ENCODE results near the gene KIF21B. TPM values are rescaled to one million over a fixed set of nuclear protein-coding genes. Genes with fewer than 3 reads are reported as not detected.

KIF21B gene
- total and polyA plus RNA-seq, 2 of the 4 experiments (the other 2 are of a cell fraction), result 0.36 to 0.55 TPM

- H3K27me3 ChIP-seq (ENCODE audit: control insufficient read depth, insufficient read depth, low read length), result peaks cover 8% of the 10 kb centered on the region
- no peak overlapping the region for H2BK5ac ChIP-seq (ENCODE audit: low read depth, low read length, poor library complexity, severe bottlenecking)
- no peak overlapping the region for H4K91ac ChIP-seq (ENCODE audit: insufficient read depth, low read depth, low read length)
- ChIA-PET CTCF (interaction anchor here (1.1 to 2.6 kb wide), 6 partner anchors 8 to 76 kb away, joined by 3 to 8 read pairs (median 4); no protein-coding TSS in a partner anchor), POLR2A (ENCODE audit: unreplicated experiment) (no interaction called here)
- H2AK9ac ChIP-seq (replicated peaks; ENCODE audit: low read depth, low read length, poor library complexity), result no peak overlapping the region
- WGBS, 2 experiments (ENCODE audit: extremely low coverage in 2 of 2, insufficient read length in 1 of 2), result 85% methylated on average over 2 of the region's 14 CpGs; no CpG with 5 or more reads in 1 of the 2 experiments
- H2BK20ac ChIP-seq (ENCODE audit: low read depth, low read length), result no peak overlapping the region
- no peak overlapping the region for H3K4me2 ChIP-seq (ENCODE audit: low read depth, low read length)
- H3K79me1 ChIP-seq (ENCODE audit: low read depth in 1 of 2, low read length in 2 of 2), result no peaks in the 10 kb centered on the region
- no peak for DNase-seq
- no peaks in the 10 kb centered on the region for H3K9me1 ChIP-seq (ENCODE audit: insufficient read depth, low read length)
- H3K14ac ChIP-seq (replicated peaks; ENCODE audit: low read depth, low read length), result no peak overlapping the region
- H4K5ac ChIP-seq (ENCODE audit: low read depth, low read length), result no peak overlapping the region
- no peaks in the 10 kb centered on the region for H3K36me3 ChIP-seq (ENCODE audit: control insufficient read depth, insufficient read depth, low read length)
- no peak overlapping the region for H3K18ac ChIP-seq (ENCODE audit: low read depth, low read length)
- H2BK120ac ChIP-seq (ENCODE audit: low read depth, low read length), result no peak overlapping the region
- no peak overlapping the region for H3K4ac ChIP-seq (ENCODE audit: low read depth, low read length)
- H3K4me1 ChIP-seq (ENCODE audit: control insufficient read depth, insufficient read depth, low read length), result no peaks in the 10 kb centered on the region
- no peak overlapping the region for H2BK15ac ChIP-seq (ENCODE audit: low read depth, low read length)
- intact Hi-C loops (cut with micrococcal nuclease) (loop anchor here (5.0 to 10.0 kb wide), 2 partner anchors 347 to 436 kb away; partner anchors contain the start of gene KIF14), in situ Hi-C loops (cut with MboI; ENCODE audit: low sequenced_read_pairs) (no loop called here), dilution Hi-C loops (cut with HindIII; ENCODE audit: low sequenced_read_pairs, unreplicated experiment) (no loop called here)
- H2AK5ac ChIP-seq (ENCODE audit: low read depth, low read length), result no peak overlapping the region
- ATAC-seq (ENCODE audit: low read depth), result no peak
- H3K9ac ChIP-seq (ENCODE audit: low read depth, low read length), result no peak overlapping the region
- no peak overlapping the region for H3K23ac ChIP-seq (ENCODE audit: low read depth, low read length)
- H4K8ac ChIP-seq (ENCODE audit: low read depth in 2 of 2, low read length in 2 of 2), result no peak overlapping the region
- no peaks in the 10 kb centered on the region for H3K9me3 ChIP-seq (ENCODE audit: control insufficient read depth, insufficient read depth, low read length)
- no peak for TF ChIP-seq NFE2L2 (IDR thresholded peaks at IDR 0.05; ENCODE audit: low read depth, low read length)
- no peak for TF ChIP-seq USF2 (IDR thresholded peaks at IDR 0.05; ENCODE audit: low read depth, low read length)
- no peak for TF ChIP-seq MXI1 (IDR thresholded peaks at IDR 0.05; ENCODE audit: borderline replicate concordance, low read depth, low read length)
- TF ChIP-seq RAD21 (IDR thresholded peaks at IDR 0.05; ENCODE audit: low read length), result no peak
- TF ChIP-seq CTCF (conservative IDR thresholded peaks at IDR 0.05; ENCODE audit: low read depth, low read length), result no peak
- no peak for TF ChIP-seq MAZ (IDR thresholded peaks at IDR 0.05; ENCODE audit: borderline replicate concordance, low read depth, low read length)
- TF ChIP-seq FOS (IDR thresholded peaks at IDR 0.05; ENCODE audit: low read depth, low read length), result no peak
- no peak for TF ChIP-seq RFX5 (IDR thresholded peaks at IDR 0.05; ENCODE audit: low read depth, low read length)
- TF ChIP-seq POLR2A (IDR thresholded peaks at IDR 0.05; ENCODE audit: low read depth, low read length), result no peak
- TF ChIP-seq SMC3 (IDR thresholded peaks at IDR 0.05; ENCODE audit: low read depth, low read length), result no peak
- H3K27ac ChIP-seq (ENCODE audit: insufficient read depth, low read length), result no peak overlapping the region
- no peaks in the 10 kb centered on the region for H4K20me1 ChIP-seq (ENCODE audit: insufficient read depth, low read length)
- no peak overlapping the region for H3K56ac ChIP-seq (ENCODE audit: extremely low read depth, insufficient read depth, low read length)
- no peak overlapping the region for H2AFZ ChIP-seq (replicated peaks; ENCODE audit: low read length, poor library complexity)
- BruUV-seq (replicated peaks), result no TSS peak
- H3K4me3 ChIP-seq (ENCODE audit: insufficient read depth, low read depth, low read length), result no peak overlapping the region
Measured at GRCh38 chr1:200971428-200971903, 52.0 kb downstream of the KIF21B start.

All from IMR-90 (cell line).